ENCODE measurements around the gene OR1F1. TPM values are rescaled to one million over a fixed set of nuclear protein-coding genes. Genes with fewer than 3 reads are reported as not detected.

The OR1F1 gene
- total and polyA plus RNA-seq, 2 experiments from 2014 or later = 0.38 TPM; not detected in 1

DNA sequence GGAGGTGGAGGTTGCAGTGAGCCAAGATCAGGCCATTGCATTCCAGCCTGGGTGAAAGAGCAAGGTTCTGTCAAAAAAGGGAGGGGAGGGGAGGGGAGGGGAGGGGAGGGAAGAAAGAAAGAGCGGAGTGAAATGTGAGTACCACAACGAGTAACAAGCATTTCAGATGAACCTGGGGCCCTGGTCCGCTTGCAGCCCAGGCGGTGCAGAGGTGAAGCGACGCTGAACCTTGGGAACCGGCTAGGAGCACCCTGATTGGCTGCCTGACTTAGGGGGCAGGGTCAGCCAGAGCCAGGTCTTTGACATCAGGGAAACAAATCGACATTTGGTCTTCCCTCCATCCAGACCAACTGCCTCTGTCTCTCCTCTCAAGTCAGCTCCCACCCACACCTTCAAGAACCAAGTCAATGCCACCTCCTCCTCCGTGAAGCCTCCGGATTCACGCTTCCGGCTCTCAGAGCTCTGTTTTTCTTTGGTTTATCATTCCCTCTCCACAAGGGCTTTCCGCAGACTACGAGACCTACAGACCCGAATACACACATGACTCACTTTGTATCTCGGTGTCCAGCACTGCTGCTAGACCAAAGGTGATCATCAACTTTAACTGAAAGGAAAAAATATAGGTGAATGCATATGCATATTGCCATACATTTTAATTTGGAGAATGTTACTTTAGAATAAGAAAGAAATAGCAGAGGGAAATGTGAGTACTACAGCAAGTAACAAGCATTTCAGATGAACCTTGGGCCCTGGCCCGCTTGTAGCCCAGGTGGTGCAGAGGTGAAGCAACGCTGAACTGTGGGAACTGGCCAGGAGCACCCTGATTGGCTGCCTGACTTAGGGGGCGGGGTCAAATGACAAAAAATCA lies 19.3 kb downstream of the OR1F1 start (continued):
- TF ChIP-seq, protein P1, sequence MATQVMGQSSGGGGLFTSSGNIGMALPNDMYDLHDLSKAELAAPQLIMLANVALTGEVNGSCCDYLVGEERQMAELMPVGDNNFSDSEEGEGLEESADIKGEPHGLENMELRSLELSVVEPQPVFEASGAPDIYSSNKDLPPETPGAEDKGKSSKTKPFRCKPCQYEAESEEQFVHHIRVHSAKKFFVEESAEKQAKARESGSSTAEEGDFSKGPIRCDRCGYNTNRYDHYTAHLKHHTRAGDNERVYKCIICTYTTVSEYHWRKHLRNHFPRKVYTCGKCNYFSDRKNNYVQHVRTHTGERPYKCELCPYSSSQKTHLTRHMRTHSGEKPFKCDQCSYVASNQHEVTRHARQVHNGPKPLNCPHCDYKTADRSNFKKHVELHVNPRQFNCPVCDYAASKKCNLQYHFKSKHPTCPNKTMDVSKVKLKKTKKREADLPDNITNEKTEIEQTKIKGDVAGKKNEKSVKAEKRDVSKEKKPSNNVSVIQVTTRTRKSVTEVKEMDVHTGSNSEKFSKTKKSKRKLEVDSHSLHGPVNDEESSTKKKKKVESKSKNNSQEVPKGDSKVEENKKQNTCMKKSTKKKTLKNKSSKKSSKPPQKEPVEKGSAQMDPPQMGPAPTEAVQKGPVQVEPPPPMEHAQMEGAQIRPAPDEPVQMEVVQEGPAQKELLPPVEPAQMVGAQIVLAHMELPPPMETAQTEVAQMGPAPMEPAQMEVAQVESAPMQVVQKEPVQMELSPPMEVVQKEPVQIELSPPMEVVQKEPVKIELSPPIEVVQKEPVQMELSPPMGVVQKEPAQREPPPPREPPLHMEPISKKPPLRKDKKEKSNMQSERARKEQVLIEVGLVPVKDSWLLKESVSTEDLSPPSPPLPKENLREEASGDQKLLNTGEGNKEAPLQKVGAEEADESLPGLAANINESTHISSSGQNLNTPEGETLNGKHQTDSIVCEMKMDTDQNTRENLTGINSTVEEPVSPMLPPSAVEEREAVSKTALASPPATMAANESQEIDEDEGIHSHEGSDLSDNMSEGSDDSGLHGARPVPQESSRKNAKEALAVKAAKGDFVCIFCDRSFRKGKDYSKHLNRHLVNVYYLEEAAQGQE (IDR thresholded peaks at IDR 0.05; ENCODE audit: unreplicated experiment) = no peak
- TF ChIP-seq NANOG (IDR thresholded peaks at IDR 0.05; ENCODE audit: borderline replicate concordance) = no peak
- TF ChIP-seq, protein P2, sequence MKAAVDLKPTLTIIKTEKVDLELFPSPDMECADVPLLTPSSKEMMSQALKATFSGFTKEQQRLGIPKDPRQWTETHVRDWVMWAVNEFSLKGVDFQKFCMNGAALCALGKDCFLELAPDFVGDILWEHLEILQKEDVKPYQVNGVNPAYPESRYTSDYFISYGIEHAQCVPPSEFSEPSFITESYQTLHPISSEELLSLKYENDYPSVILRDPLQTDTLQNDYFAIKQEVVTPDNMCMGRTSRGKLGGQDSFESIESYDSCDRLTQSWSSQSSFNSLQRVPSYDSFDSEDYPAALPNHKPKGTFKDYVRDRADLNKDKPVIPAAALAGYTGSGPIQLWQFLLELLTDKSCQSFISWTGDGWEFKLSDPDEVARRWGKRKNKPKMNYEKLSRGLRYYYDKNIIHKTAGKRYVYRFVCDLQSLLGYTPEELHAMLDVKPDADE (IDR thresholded peaks at IDR 0.05) = no peak

- Histone ChIP-seq H3F3A (replicated peaks; ENCODE audit: low read depth) (no peaks in the 10 kb centered on the region), H3K79me2 (replicated peaks; ENCODE audit: insufficient read depth) (no peaks in the 10 kb centered on the region), H3K36me3 (ENCODE audit: insufficient read depth) (no peaks in the 10 kb centered on the region), H3K4me1 (ENCODE audit: insufficient read depth) (no peaks in the 10 kb centered on the region), H3K9me2 (ENCODE audit: insufficient read depth) (0 out of 2 replicates have a peak, but pooled peaks cover 11% of the 10 kb centered on the region), H2AFZ (no peak overlapping the region), H3K27ac (ENCODE audit: low read depth) (no peak overlapping the region), H4K20me1 (replicated peaks; ENCODE audit: insufficient read depth) (no peaks in the 10 kb centered on the region), H3K4me2 (no peak overlapping the region), H3K4me3 (no peak overlapping the region), H3K27me3 (ENCODE audit: insufficient read depth) (no peaks in the 10 kb centered on the region)
- H3K27ac Mint-ChIP-seq = no peak overlapping the region
- DNase-seq (ENCODE audit: low spot score) (no peak), ATAC-seq (no peak)
- no peaks in the 10 kb centered on the region for H3K4me1 Mint-ChIP-seq
- H3K27me3 Mint-ChIP-seq (ENCODE audit: insufficient read depth, low read depth, poor library complexity) = peaks cover 2% of the 10 kb centered on the region
- TF ChIP-seq ZNF462 (CRISPR knock-in tag; IDR thresholded peaks at IDR 0.05) = no peak
- TF ChIP-seq, protein P3, sequence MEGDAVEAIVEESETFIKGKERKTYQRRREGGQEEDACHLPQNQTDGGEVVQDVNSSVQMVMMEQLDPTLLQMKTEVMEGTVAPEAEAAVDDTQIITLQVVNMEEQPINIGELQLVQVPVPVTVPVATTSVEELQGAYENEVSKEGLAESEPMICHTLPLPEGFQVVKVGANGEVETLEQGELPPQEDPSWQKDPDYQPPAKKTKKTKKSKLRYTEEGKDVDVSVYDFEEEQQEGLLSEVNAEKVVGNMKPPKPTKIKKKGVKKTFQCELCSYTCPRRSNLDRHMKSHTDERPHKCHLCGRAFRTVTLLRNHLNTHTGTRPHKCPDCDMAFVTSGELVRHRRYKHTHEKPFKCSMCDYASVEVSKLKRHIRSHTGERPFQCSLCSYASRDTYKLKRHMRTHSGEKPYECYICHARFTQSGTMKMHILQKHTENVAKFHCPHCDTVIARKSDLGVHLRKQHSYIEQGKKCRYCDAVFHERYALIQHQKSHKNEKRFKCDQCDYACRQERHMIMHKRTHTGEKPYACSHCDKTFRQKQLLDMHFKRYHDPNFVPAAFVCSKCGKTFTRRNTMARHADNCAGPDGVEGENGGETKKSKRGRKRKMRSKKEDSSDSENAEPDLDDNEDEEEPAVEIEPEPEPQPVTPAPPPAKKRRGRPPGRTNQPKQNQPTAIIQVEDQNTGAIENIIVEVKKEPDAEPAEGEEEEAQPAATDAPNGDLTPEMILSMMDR (conservative IDR thresholded peaks at IDR 0.05; ENCODE audit: low read depth in 2 of 2) = no peak
- no peak for TF ChIP-seq ZNF114 (CRISPR knock-in tag; IDR thresholded peaks at IDR 0.05)
- TF ChIP-seq, protein P2 (IDR thresholded peaks at IDR 0.05) = no peak
- peaks cover 26% of the 10 kb centered on the region for H3K36me3 Mint-ChIP-seq (ENCODE audit: low read depth)
- peaks cover 89% of the 10 kb centered on the region for H3K9me3 Mint-ChIP-seq
- H3K4me3 Mint-ChIP-seq = no peak overlapping the region
These were observed 24.0 kb downstream of the OR1F1 start for GRCh38 chr16:3212006-3212405.
